ENCODE data around the gene TMEM151A. TPM values are rescaled to one million over a fixed set of nuclear protein-coding genes. Genes with fewer than 3 reads are reported as not detected.

TMEM151A gene
- total RNA-seq, 1 experiment from 2014 or later, result not detected

DNA sequence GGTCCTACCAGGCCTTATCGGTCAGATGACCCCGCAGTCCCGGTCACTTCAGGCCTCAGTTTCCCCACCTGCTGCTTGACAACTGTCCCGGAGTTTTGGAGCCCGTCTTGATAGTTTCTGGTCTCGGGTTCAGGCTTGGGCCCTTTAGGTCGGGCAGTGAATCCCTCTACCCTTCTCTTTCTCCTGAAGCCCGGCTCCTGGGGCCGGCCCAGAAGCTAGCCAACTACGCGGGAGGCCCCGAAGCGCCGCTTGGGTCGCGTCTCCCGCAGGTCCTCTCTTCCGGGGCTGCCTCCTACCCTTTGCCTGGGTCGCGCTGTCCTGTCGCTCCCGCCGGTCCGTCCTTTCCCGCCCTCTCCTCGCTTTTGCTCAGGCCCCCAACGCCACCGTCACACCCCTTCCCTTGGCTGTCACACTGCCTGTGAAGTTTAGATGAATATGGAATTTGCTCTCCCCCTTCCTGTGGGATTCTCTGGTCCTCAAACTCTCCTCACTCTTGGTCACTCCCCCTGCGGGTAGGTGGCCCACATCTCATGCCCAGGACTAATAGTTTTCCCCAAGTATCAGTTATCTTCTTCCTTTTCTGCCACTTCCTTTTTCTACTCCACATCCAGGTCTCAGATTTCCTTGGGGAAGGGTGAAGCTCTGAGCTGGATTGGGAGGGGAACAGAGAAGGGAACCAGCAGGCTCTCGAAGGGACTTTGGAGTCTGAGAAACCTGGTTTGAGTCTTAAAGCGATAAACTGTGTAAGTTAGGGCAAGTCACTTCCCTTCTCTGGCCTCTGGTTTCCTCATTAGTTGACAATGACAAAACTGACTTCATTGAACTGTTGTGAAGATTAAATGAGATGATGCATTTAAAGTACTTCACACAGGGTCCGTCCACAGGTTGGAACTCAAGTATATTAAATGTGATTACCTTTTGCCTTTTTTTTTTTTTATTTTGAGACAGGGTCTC, 22.5 kb upstream of the TMEM151A start:
- H3K4me1 ChIP-seq (ENCODE audit: insufficient read depth, low read length), result peaks cover 10% of the 10 kb centered on the region
- H3K9me3 ChIP-seq (ENCODE audit: low read length), result no peaks in the 10 kb centered on the region
- H3K79me2 ChIP-seq (ENCODE audit: low read length), result peaks cover 24% of the 10 kb centered on the region
- CTCF ChIA-PET, result interaction anchor here (0.6 kb wide), 1 partner anchor 384 kb away, joined by 6 read pairs; no protein-coding TSS in a partner anchor
- H3K4me3 ChIP-seq (ENCODE audit: low read length), result peak overlapping the region; percentile 90
- H3K4me2 ChIP-seq (ENCODE audit: low read length), result peak overlapping the region; percentile 94
- H3F3A ChIP-seq (ENCODE audit: low read length, unreplicated experiment), result no peaks in the 10 kb centered on the region
- peak; percentile 1 for ATAC-seq
- no peaks in the 10 kb centered on the region for H3K27me3 ChIP-seq (ENCODE audit: low read length)
- peaks cover 29% of the 10 kb centered on the region; the same call in 1 of the 2 replicates for H3K36me3 ChIP-seq (ENCODE audit: low read depth, low read length)
- BruUV-seq (replicated peaks), result TSS peak; percentile 45
- intact Hi-C loops (cut with micrococcal nuclease), result no loop called here
- peak; percentile 53 for DNase-seq
- H3K9me2 ChIP-seq (replicated peaks; ENCODE audit: low read length), result no peaks in the 10 kb centered on the region
- peak overlapping the region; percentile 87 for H3K9ac ChIP-seq (ENCODE audit: low read length)
- H2AFZ ChIP-seq (ENCODE audit: low read length), result peak overlapping the region; percentile 54
- peak overlapping the region; percentile 55 for H3K27ac ChIP-seq (ENCODE audit: low read length)
- POLR2A ChIA-PET (ENCODE audit: unreplicated experiment), result no interaction called here
- TF ChIP-seq, protein P1, sequence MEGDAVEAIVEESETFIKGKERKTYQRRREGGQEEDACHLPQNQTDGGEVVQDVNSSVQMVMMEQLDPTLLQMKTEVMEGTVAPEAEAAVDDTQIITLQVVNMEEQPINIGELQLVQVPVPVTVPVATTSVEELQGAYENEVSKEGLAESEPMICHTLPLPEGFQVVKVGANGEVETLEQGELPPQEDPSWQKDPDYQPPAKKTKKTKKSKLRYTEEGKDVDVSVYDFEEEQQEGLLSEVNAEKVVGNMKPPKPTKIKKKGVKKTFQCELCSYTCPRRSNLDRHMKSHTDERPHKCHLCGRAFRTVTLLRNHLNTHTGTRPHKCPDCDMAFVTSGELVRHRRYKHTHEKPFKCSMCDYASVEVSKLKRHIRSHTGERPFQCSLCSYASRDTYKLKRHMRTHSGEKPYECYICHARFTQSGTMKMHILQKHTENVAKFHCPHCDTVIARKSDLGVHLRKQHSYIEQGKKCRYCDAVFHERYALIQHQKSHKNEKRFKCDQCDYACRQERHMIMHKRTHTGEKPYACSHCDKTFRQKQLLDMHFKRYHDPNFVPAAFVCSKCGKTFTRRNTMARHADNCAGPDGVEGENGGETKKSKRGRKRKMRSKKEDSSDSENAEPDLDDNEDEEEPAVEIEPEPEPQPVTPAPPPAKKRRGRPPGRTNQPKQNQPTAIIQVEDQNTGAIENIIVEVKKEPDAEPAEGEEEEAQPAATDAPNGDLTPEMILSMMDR (conservative IDR thresholded peaks at IDR 0.05; ENCODE audit: low read depth, low read length), result peak; percentile 46
- TF ChIP-seq EZH2phosphoT487 (IDR thresholded peaks at IDR 0.05; ENCODE audit: borderline replicate concordance, low read length), result no peak
- 0 out of 2 replicates have a peak, but pooled peaks cover 21% of the 10 kb centered on the region for H4K20me1 ChIP-seq (ENCODE audit: low read length)

DNA sequence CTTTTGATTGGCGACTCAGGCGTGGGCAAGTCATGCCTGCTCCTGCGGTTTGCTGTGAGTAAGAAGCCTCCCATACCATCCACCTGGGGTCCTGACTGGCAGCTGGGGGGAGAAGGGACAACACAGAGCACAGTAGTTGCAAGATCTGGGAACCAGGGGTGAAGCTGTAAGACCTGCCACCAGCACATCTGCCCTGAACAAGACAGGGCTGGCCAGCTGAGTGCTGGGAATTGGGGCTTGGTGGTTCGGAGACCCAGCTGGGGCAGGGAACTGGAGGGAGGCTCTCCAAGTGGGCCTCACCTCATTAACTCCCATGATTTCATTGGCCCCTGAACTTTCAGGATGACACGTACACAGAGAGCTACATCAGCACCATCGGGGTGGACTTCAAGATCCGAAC, 19.9 kb upstream of the TMEM151A start:
- Histone ChIP-seq H3F3A (ENCODE audit: low read length, unreplicated experiment) (no peaks in the 10 kb centered on the region), H3K27me3 (ENCODE audit: low read length) (no peaks in the 10 kb centered on the region), H4K20me1 (ENCODE audit: low read length) (0 out of 2 replicates have a peak, but pooled peaks cover 21% of the 10 kb centered on the region), H3K4me1 (ENCODE audit: insufficient read depth, low read length) (peaks cover 10% of the 10 kb centered on the region), H3K9me2 (replicated peaks; ENCODE audit: low read length) (no peaks in the 10 kb centered on the region), H3K4me3 (ENCODE audit: low read length) (no peak overlapping the region), H2AFZ (ENCODE audit: low read length) (no peak overlapping the region), H3K9ac (ENCODE audit: low read length) (no peak overlapping the region), H3K79me2 (ENCODE audit: low read length) (peaks cover 24% of the 10 kb centered on the region), H3K36me3 (ENCODE audit: low read depth, low read length) (peaks cover 37% of the 10 kb centered on the region; the same call in 1 of the 2 replicates), H3K4me2 (ENCODE audit: low read length) (no peak overlapping the region), H3K9me3 (ENCODE audit: low read length) (no peaks in the 10 kb centered on the region), H3K27ac (ENCODE audit: low read length) (no peak overlapping the region)
- ChIA-PET POLR2A (ENCODE audit: unreplicated experiment) (no interaction called here), CTCF (no interaction called here)
- TF ChIP-seq, protein P1 (conservative IDR thresholded peaks at IDR 0.05; ENCODE audit: low read depth, low read length), result no peak
- TF ChIP-seq EZH2phosphoT487 (IDR thresholded peaks at IDR 0.05; ENCODE audit: borderline replicate concordance, low read length) (no peak), EZH2 (IDR thresholded peaks at IDR 0.05; ENCODE audit: low read length, unreplicated experiment) (no peak)
- intact Hi-C loops (cut with micrococcal nuclease), result no loop called here
- BruUV-seq (replicated peaks), result no TSS peak
- ATAC-seq (no peak), DNase-seq (no peak)

DNA sequence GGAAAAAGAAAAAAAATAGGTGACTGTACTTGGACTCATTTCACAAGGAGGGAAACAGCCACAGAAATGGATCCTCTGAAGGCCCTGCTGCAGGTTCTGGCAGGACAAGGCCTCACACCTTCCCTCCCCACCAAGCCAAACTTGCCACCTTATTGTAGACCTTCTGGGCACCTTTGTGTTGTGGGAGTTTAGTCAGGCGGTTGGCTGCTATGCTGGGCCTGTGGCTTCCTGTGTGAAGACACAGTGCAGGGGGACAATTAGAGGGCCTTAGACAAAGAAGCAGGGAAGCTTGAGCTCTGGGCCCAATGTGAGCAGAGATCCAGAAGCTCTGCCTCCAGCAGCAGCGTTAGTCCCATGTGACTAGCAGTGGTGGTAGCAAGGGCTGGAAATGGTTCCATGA, 19.1 kb upstream of the TMEM151A start:
- no peak for TF ChIP-seq EZH2 (IDR thresholded peaks at IDR 0.05; ENCODE audit: low read length, unreplicated experiment)
- no peak for TF ChIP-seq EZH2phosphoT487 (IDR thresholded peaks at IDR 0.05; ENCODE audit: borderline replicate concordance, low read length)
- TF ChIP-seq, protein P1 (conservative IDR thresholded peaks at IDR 0.05; ENCODE audit: low read depth, low read length), result no peak
- no peak overlapping the region for H3K9ac ChIP-seq (ENCODE audit: low read length)
- H4K20me1 ChIP-seq (ENCODE audit: low read length), result 0 out of 2 replicates have a peak, but pooled peaks cover 21% of the 10 kb centered on the region
- H3F3A ChIP-seq (ENCODE audit: low read length, unreplicated experiment), result no peaks in the 10 kb centered on the region
- BruUV-seq (replicated peaks), result no TSS peak
- no peak overlapping the region for H3K4me2 ChIP-seq (ENCODE audit: low read length)
- H3K27me3 ChIP-seq (ENCODE audit: low read length), result no peaks in the 10 kb centered on the region
- no peak for DNase-seq
- no peak overlapping the region for H2AFZ ChIP-seq (ENCODE audit: low read length)
- intact Hi-C loops (cut with micrococcal nuclease), result no loop called here
- no peak for ATAC-seq
- no peaks in the 10 kb centered on the region for H3K9me2 ChIP-seq (replicated peaks; ENCODE audit: low read length)
- POLR2A ChIA-PET (ENCODE audit: unreplicated experiment), result interaction anchor here (0.7 kb wide), 1 partner anchor 32 kb away, joined by 5 read pairs; no protein-coding TSS in a partner anchor
- H3K9me3 ChIP-seq (ENCODE audit: low read length), result no peaks in the 10 kb centered on the region
- H3K79me2 ChIP-seq (ENCODE audit: low read length), result peaks cover 24% of the 10 kb centered on the region
- peaks cover 10% of the 10 kb centered on the region for H3K4me1 ChIP-seq (ENCODE audit: insufficient read depth, low read length)
- CTCF ChIA-PET, result no interaction called here
- H3K27ac ChIP-seq (ENCODE audit: low read length), result no peak overlapping the region
- peaks cover 37% of the 10 kb centered on the region; the same call in 1 of the 2 replicates for H3K36me3 ChIP-seq (ENCODE audit: low read depth, low read length)
- no peak overlapping the region for H3K4me3 ChIP-seq (ENCODE audit: low read length)

Data from PC-3 (cell line).